ENCODE data around the gene TYW1. TPM values are rescaled to one million over a fixed set of nuclear protein-coding genes. Genes with fewer than 3 reads are reported as not detected.
"Not testable (repeated sequence)": the region's sequence is repeated elsewhere in the genome, so short reads cannot be mapped to it uniquely, and the experiment has no call there.

The TYW1 gene
- total RNA-seq, 4 donors from 2014 or later = 6.8 to 24.6 (median 17.5) TPM

DNA sequence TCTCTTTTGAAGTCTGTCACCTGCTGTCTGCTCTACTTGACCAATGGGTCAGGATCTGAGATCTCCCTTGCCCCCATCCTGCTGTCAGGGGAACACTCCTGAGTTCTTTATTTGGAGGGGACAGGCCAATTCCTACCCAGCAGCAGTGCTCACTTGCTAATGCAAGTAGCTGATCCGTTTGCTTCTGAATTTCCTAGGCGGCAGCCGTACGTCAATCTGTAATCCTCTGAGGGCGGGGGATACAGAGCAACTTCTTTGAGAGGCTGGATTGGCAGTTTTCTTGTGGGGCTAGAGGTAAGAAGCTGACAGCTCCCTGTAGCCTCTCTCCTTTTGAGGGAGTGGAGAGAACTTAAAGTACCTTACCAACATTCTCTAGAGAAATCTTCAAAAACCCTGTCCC lies 36.6 kb downstream of the TYW1 start:
- 93 to 94% methylated on average over 5 of the region's 5 CpGs for WGBS, 2 donors
- intact Hi-C loops (cut with DNase I) = no loop called here

DNA sequence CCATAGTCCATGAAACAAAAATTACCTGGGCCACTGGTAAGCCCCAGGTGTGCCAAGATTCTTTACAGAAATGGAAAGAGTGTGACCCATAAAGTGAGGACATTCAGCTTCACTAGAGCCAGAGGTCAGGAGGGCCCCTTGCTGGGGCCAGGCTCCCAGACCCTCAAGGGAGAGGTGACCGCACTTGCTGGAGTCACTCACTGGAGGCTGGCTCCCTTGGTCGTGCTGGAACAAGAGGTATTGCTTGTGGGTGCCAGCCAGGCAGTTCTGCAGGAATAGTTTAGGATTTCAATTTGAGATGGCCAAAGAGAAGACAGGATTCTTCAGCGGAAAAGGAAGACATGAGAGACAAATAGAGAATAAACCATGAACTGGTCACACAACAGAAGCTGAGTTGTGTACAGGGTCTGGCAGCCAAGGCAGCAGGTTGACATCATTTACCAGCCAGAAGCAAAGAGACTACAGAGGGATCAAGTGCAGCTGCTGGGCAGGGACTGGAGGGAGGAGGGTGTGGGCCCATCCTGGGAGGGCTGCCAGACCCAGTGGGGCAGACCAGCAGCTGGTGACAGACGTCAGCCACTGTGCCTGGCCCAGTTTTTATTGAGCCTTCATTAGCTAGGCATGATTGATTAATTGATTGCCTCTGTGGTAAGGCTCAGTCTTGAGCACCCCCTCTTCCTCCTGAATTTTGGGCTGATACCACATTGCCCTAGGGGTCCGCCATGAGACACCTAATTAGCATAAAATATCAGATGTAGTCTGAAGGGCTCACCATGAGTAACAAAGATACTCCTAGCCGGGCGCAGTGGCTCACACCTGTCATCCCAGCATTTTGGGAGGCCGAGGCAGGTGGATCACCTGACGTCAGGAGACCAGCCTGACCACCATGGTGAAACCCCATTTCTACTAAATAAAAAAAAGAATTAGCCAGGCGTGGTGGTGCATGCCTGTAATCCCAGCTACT lies 40.1 kb downstream of the TYW1 start:
- WGBS, 2 donors = 82 to 89% methylated on average over 6 to 7 of the region's 10 CpGs
- H3K4me1 ChIP-seq; H3K27me3 ChIP-seq; H3K4me3 ChIP-seq; H3K27ac ChIP-seq; DNase-seq; H3K9me3 ChIP-seq; intact Hi-C loops (cut with DNase I): not testable (repeated sequence)
- peaks cover 0 to 45% (median 0%) of the 10 kb centered on the region in 3 donors for H3K36me3 ChIP-seq

More for the DNA sequence above, 36.6 kb downstream of the TYW1 start:
- H3K27ac ChIP-seq = no peak overlapping the region
- peaks cover 4 to 69% (median 6%) of the 10 kb centered on the region in 3 donors for H3K36me3 ChIP-seq
- no peak for DNase-seq
- H3K27me3 ChIP-seq = no peaks in the 10 kb centered on the region
- no peaks in the 10 kb centered on the region for H3K4me1 ChIP-seq
- no peak overlapping the region for H3K4me3 ChIP-seq
- H3K9me3 ChIP-seq = no peaks in the 10 kb centered on the region
- TF ChIP-seq, protein P1, sequence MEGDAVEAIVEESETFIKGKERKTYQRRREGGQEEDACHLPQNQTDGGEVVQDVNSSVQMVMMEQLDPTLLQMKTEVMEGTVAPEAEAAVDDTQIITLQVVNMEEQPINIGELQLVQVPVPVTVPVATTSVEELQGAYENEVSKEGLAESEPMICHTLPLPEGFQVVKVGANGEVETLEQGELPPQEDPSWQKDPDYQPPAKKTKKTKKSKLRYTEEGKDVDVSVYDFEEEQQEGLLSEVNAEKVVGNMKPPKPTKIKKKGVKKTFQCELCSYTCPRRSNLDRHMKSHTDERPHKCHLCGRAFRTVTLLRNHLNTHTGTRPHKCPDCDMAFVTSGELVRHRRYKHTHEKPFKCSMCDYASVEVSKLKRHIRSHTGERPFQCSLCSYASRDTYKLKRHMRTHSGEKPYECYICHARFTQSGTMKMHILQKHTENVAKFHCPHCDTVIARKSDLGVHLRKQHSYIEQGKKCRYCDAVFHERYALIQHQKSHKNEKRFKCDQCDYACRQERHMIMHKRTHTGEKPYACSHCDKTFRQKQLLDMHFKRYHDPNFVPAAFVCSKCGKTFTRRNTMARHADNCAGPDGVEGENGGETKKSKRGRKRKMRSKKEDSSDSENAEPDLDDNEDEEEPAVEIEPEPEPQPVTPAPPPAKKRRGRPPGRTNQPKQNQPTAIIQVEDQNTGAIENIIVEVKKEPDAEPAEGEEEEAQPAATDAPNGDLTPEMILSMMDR (IDR thresholded peaks at IDR 0.05) = no peak
- no peak for TF ChIP-seq POLR2A (IDR thresholded peaks at IDR 0.05)

DNA sequence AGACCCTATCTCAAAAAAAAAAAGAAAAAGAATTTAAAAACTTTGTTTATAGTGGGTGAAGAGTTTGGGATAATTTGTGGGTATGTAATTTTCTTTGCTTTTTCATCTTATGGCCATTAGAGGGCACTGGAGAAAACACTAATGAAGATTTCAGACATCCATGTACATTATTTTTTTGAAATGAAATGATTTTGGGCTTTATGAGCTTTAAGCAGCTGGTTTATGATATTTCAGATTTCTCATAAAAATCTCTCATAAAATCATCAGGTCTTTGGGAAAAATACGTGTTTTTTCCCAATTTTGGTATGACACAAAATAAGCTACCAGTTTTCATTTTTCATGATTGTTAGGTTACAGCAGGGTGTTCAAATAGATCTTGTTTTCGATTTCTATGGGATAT lies 44.2 kb downstream of the TYW1 start:
- H3K27ac ChIP-seq = peak overlapping the region in 1 of 4 donors; percentile 39
- 27 to 41% methylated on average over 2 of the region's 2 CpGs for WGBS, 2 donors
- H3K4me3 ChIP-seq; H3K9me3 ChIP-seq; H3K27me3 ChIP-seq; intact Hi-C loops (cut with DNase I); DNase-seq: not testable (repeated sequence)
- peaks cover 0 to 18% (median 0%) of the 10 kb centered on the region in 3 donors for H3K36me3 ChIP-seq
- H3K4me1 ChIP-seq = peaks cover 0 to 19% (median 10%) of the 10 kb centered on the region in 3 donors
- TF ChIP-seq, protein P1 (IDR thresholded peaks at IDR 0.05) = peak in 2 of 6 experiments; percentile 17 to 38

DNA sequence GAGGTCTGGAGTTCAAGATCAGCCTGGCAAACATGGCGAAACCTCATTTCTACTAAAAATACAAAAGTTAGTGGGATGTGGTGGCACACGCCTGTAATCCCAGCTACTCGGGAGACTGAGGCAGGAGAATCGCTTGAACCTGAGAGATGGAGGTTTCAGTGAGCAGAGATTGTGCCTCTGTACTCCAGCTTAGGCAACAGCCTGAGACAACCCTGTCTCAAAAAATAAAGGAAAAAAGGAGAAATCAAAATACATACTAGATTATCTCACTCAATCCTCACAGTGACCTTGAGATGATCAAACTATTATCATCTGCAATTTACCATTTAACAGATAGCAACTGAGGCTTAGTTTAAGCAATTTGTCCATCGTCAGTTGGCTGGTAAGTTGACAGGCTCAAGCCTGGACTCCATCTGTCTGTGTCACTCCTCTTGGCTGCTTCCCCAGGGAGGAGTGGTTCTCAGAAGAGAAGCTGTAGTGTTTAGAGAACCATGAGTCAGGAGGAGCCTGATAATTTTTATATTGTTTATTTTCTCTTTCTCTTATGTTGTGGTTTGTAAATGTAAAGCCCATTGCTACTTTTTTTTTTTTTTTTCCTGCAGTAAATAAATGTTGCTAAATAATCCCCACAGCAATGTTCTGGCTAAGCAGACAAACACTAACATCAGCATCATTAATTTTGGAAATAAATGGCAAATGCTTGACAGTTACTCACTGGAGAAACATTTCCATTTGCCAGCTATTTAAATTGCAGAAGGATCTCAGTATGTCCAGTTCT lies 46.3 kb downstream of the TYW1 start:
- H3K36me3 ChIP-seq; H3K9me3 ChIP-seq; H3K27me3 ChIP-seq; intact Hi-C loops (cut with DNase I); DNase-seq: not testable (repeated sequence)
- H3K27ac ChIP-seq = peak overlapping the region; percentile 39 to 72 (median 52)
- H3K4me3 ChIP-seq = peak overlapping the region in 1 of 4 donors; percentile 12
- peaks cover 0 to 19% (median 10%) of the 10 kb centered on the region in 3 donors for H3K4me1 ChIP-seq
- 70 to 73% methylated on average over 5 of the region's 5 CpGs for WGBS, 2 donors

DNA sequence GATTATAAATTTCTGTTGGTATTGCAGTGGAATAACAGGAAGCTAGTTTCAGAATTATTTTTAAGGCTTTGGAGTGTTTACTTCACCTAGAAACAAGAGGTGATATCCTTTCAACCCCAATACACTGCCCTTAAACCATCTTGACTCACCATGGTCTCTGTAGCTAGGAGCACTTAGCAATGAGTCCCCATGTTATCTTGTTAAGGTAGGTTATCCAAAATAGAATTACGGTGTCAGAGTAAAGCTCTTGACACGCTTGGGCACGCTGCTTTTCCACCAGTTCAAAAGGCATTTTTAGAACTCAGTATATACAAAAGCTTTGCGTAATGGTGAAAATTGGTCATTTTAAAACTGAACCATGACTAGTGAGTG lies 46.9 kb downstream of the TYW1 start:
- H3K36me3 ChIP-seq; H3K9me3 ChIP-seq; H3K27me3 ChIP-seq; DNase-seq; intact Hi-C loops (cut with DNase I): not testable (repeated sequence)
- H3K27ac ChIP-seq = peak overlapping the region; percentile 31 to 72 (median 51)
- peaks cover 0 to 19% (median 10%) of the 10 kb centered on the region in 3 donors for H3K4me1 ChIP-seq
- H3K4me3 ChIP-seq = peak overlapping the region in 1 of 4 donors; percentile 12
- 35 to 39% methylated on average over 4 of the region's 4 CpGs for WGBS, 2 donors

DNA sequence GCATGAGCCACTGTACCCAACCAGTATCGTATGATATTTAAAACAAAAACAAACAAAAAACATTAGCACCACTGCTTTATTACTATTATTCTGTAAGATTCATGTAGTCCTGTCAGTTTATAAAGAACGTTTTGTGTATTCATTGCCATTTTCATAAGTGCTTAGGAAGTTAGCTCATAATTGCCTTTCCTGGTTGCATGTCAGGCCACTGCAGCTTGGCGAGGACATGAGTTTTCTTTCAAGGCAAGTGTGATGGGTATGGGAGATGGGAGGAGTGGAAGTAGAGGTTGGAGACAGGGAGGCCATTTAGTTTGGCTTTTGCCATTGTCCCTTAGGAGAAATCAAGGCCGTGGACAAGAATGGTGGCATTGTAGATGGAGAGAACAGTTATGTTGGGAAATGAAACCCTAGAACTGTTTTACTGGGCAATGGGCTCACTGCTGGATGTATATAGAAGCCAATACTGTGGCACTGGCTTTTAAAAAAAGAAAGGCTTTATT lies 48.9 kb downstream of the TYW1 start:
- TF ChIP-seq POLR2A (IDR thresholded peaks at IDR 0.05) = no peak
- TF ChIP-seq, protein P1 (IDR thresholded peaks at IDR 0.05) = no peak
- Histone ChIP-seq H3K9me3 (no peaks in the 10 kb centered on the region), H3K4me3 (no peak overlapping the region), H3K4me1 (peaks cover 0 to 19% (median 10%) of the 10 kb centered on the region in 3 donors), H3K27me3 (no peaks in the 10 kb centered on the region), H3K36me3 (peaks cover 0 to 4% (median 0%) of the 10 kb centered on the region in 3 donors), H3K27ac (no peak overlapping the region)
- no peak for DNase-seq
- WGBS, 2 donors = 78 to 88% methylated on average over 4 of the region's 4 CpGs
- intact Hi-C loops (cut with DNase I) = no loop called here

DNA sequence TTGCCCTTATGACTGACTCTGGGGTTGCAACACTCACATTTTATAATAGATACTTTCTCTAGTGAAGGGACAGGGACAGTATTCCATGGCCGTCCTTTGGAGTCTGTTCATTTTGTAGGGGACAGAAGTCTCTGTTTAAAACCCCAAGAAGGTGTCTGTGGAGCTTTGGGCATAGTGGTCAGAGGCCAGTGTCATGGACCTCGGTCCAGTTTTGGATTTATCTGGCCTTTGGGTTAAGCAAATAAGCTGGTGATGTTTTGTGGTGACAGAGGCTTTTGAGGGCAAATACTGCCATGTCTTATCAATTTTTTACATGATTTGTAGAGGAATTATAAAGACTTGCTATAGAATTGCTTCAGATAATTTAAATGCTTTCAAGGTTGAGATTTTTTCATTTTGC lies 50.2 kb downstream of the TYW1 start:
- 75 to 92% methylated on average over 2 of the region's 2 CpGs for WGBS, 2 donors
- H3K9me3 ChIP-seq, DNase-seq: not testable (repeated sequence)

DNA sequence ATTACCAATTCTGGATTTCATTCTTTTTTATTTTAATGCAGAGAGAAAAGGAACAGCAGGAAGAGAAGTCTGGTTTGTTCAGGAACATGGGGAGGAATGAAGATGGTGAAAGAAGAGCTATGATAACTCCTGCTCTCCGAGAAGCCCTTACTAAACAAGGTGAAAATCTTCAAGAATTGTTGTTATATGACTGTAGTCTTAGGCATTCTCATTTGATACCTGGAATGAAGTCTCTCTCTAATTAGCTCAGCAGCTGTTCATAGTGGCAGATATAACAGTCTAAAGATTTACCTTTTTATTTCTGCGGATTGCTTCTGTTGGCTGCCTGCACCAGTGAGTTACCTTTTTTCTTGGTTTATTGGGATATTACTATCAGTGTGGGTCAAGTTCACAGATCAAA lies 53.3 kb downstream of the TYW1 start:
- H3K4me3 ChIP-seq; H3K27me3 ChIP-seq; H3K9me3 ChIP-seq; H3K4me1 ChIP-seq; DNase-seq; intact Hi-C loops (cut with DNase I); H3K27ac ChIP-seq: not testable (repeated sequence)
- H3K36me3 ChIP-seq = peaks cover 0 to 30% (median 0%) of the 10 kb centered on the region in 3 donors
- WGBS, 2 donors = 95 to 100% methylated on average over 1 to 2 of the region's 2 CpGs

More for the DNA sequence above, 50.2 kb downstream of the TYW1 start:
- H3K4me3 ChIP-seq; H3K27me3 ChIP-seq; intact Hi-C loops (cut with DNase I); H3K27ac ChIP-seq: not testable (repeated sequence)
- peaks cover 0 to 16% (median 0%) of the 10 kb centered on the region in 3 donors for H3K36me3 ChIP-seq
- H3K4me1 ChIP-seq = peaks cover 0 to 19% (median 10%) of the 10 kb centered on the region in 3 donors

DNA sequence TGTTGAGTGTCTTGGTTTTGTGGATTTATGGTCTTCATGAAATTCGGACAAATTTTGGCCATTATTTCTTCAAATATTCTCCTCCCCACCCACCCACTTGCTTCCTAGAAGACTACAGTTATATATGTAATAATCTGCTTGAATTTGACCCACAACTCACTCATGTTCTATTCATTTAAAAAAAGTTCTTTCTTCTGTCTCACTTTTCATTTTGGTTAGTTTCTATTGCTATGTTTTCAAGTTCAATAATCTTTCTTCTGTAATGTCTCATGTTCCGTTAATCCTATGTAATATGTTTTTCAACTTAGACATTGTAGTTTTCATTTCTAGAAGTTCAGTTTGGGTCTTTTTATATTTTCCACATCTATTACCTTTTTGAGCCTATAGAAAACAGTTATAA lies 55.5 kb downstream of the TYW1 start:
- H3K27me3 ChIP-seq; H3K27ac ChIP-seq; H3K4me1 ChIP-seq; intact Hi-C loops (cut with DNase I); DNase-seq; H3K4me3 ChIP-seq; H3K9me3 ChIP-seq: not testable (repeated sequence)
- peaks cover 0 to 32% (median 0%) of the 10 kb centered on the region in 3 donors for H3K36me3 ChIP-seq
- 80 to 95% methylated on average over 2 of the region's 2 CpGs for WGBS, 2 donors
